H4 (cell line): ENCODE data around the gene FAM120B. TPM values are rescaled to one million over a fixed set of nuclear protein-coding genes. Genes with fewer than 3 reads are reported as not detected.
"Not testable (repeated sequence)": the region's sequence is repeated elsewhere in the genome, so short reads cannot be mapped to it uniquely, and the experiment has no call there.

Source experiments
- DNase-seq: peaks from one replicate; pipeline ENCODE4 v3.0.0-alpha.2; 2015; ENCODE audit warnings: low spot score
- total RNA-seq: library from RNA; depleted of rRNA; stranded (reverse); fragments of >200 nt; shearing (Covaris generic); gene quantifications from 2 replicates; pipeline ENCODE4 v1.2.3, GENCODE V29; 2014

FAM120B gene
- total RNA-seq, 1 experiment from 2014 or later, result 4.8 TPM

DNA sequence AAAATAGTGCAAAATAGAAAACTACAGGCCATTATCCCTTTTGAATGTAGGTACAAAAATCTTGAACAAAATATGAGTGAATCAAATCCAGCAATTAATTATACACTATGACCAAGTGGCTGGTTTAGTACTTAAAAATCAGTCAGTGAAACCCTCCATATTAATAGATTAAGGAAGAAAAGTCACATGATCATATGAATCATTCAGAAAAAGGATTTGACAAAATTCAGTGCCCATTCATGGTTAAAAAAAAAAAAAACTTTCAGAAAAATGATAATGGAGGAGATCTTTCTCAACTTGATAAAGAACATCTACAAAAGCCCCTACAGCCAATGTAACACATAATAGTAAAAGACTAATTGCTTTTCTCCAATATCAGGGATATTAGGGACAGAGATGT, 75.0 kb downstream of the FAM120B start:
- DNase-seq, result no peak

DNA sequence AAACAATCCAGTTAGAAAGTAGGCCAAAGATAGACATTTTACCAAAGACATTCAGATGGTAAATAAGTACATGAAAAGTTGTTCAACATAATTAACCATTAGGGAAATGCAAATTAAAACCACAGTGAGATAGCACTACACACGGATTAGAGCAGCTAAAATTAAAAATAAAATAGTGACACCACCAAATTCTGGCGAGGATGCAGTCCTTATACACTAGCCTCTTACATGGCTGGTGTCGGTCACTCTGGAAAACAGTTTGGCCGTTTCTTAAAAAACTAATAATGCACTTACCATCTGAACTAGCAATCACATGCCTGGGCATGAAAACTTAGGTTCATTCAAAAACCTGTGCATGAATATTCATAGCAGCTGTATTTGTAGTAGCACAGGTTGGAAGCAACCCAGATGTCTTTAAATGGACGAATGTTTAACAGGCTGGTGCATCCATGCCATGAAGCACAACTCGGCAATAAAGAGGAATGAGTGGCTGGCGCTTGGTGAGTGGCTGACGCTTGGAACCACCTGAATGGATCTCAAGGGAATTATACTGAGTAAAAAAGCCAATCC, 77.0 kb downstream of the FAM120B start:
- no peak for DNase-seq

DNA sequence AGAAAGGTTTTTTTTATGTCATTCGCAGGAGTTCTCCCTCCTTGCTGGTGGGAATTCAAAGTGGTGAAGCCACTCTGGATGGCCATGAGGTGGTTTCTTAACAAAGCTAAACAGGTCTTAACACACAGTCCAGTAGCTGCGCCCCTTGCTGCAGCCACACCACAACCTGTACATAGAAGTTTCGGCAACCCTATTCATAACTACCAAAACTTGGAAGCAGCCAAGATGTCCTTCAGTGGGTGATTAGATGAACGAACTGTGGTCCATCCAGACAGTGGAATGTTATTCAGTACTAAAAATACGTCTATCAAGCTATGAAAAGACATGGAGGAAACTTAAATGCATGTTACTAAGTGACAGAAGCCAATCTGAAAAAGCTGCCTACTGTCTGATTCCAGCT, 78.9 kb downstream of the FAM120B start:
- DNase-seq, result no peak

DNA sequence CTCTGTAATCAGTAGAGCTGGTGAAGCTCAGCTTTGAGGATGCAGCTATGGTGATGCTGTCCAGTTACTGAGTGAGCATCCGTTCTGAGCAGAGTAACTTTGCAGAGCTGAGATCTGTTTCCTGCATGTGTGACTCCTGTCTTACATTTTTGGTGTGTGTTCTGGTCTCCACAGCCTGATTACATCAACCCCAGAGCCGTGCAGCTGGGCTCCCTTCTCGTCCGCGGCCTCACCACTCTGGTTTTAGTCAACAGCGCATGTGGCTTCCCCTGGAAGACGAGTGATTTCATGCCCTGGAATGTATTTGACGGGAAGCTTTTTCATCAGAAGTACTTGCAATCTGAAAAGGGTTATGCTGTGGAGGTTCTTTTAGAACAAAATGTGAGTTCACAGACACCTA, 81.6 kb downstream of the FAM120B start:
- DNase-seq, result no peak

- DNase-seq, result no peak
Observed at GRCh38 chr6:170393033-170393432, 86.5 kb downstream of the FAM120B start.

DNA sequence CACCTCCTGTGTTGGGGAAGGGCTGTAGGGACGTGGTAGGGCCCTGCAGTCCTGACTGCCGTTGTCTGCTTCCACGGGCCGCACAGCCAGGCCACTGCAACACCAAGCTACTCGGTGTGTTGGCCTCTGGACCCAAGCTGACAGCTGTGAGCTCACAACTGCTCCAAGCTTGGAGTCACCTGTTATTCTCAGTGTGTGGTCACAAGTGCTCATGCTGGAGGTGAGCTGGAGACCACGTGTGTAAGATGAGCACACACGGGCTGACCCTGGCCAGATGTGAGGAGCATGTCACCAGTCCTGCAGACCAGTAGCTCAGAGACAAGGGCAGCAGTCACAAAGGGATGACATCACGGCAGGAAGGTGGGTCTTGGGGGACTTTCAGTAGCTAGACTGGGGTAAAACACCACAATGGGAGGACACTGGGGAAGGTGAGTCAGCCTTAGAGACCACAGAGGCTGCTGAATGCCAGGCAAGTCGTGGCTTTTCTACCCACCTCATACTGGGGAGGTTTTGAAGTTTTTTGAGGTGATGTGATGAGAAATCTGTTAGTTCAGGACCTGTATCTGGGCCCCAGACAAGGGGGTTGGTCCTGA, 87.3 kb downstream of the FAM120B start:
- DNase-seq, result no peak

DNA sequence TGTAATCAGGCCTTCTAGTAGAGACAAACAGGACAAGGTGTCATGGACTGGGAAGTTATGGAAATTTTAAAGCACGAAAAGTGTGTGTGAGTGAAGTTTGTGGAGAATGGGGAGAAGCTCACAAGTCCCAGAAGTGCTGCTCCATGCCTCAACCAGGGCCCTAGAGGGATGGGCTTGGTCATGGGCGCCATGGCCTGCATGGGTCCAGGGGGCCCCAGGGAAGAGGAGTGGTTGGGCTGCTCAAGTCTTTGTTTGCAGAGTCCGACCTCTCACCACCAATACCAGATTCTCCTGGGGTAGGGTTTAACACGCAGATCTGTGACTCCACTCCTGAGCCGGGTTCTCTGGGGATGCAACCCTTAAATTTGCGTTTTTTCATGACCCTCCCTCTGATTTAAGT, 88.4 kb downstream of the FAM120B start:
- DNase-seq, result no peak

- not testable (repeated sequence) for DNase-seq
Observed at GRCh38 chr6:170398743-170399369, 92.3 kb downstream of the FAM120B start.

DNA sequence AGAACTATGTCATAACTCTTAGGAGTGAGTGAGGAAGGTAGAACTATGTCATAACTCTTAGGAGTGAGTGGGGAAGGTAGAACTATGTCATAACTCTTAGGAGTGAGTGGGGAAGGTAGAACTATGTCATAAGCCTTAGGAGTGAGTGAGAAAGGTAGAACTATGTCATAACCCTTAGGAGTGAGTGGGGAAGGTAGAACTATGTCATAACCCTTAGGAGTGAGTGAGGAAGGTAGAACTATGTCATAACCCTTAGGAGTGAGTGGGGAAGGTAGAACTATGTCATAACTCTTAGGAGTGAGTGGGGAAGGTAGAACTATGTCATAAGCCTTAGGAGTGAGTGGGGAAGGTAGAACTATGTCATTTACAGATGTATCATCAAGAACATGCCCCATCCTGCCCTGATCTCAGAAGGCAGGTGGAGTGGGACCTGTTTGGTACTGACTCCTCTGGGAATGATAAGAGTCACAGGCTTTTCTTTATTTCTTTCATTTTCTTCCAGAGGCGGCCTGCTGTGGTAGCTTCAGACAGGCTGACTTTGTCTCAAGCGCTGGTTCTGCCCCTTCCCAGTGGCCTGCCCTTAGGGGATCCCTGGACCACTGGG, 93.5 kb downstream of the FAM120B start:
- not testable (repeated sequence) for DNase-seq

- DNase-seq, result no peak
Observed at GRCh38 chr6:170402318-170403040, 95.9 kb downstream of the FAM120B start.

DNA sequence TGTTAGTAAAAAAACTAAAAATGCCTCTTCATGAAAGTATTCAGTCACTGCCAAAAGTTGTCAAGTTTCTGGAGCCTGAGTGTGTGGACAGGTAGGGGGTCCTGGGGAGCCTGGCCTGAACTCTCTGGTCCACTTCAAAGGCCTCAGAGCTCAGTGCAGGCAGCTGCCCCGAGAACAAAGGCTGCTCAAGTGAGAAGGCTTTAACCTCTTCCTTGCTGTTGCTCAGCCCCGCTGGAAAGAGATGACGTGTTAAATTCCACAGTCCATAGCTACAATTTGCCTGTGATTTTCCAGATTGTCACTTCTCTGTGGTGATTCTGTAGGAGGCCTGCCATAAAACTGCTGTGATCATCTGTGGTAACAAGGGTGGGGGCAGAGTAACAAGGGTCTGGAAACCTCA, 96.9 kb downstream of the FAM120B start:
- no peak for DNase-seq

DNA sequence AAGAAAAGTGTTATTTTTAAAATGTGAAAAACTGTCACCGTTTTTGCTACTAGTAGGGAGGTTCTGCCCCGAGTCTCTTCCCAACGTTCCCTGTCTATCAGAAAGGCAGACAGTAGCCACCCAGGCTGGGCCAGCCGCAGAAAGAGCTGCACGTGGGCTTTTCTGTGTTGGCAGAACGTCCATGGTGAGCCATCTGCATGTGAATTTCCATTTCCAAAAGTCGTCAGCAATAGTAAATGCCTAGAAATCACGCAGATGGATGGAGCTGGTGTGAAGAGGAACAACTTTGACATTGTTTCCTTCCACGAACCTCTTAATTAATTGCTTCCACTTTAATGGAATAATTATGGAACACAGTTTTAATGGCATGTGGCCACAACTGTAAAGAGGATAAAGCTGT, 97.5 kb downstream of the FAM120B start:
- DNase-seq, result no peak

DNA sequence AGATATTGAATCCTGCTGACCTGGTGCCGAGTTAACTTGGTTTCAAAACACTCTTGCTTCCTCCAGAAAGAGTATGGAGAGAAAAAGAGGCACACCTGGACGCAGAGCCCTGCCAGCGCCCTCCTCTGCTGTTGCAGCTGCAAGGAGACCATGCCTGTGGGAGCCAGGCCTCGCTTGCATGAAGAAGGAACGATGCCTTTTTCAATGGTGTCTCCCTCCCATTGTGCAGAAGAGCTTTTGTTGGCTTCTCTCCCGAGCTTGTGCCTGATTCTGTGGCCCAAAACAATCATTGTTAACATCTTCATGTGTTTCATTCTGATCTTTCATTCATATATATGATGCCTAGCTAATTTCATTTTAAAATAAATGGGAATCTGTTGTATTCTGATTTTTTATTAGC, 98.1 kb downstream of the FAM120B start:
- no peak for DNase-seq

GRCh38 chr6:170405311-170405975, 98.9 kb downstream of the FAM120B start:
- peak; percentile 51 for DNase-seq

DNA sequence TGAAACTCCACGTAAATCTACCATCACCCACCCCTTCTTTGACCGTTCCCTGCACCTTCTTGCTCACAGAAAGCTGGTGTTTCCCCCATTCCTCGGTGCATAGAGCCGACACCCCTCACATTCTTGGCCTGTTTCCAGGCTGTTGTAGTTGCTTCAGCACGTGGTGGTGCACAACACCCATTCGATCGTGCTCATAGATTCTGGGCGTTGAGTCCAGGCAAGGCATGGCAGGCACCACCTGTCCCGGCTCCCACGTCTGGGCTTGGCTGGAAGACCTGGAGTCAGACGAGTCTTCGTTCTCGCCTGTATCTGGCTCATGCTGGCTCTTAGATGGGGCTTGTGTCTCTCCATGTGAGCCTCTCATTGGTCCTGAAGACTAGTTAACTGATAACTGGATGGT, 100.6 kb downstream of the FAM120B start:
- no peak for DNase-seq

DNA sequence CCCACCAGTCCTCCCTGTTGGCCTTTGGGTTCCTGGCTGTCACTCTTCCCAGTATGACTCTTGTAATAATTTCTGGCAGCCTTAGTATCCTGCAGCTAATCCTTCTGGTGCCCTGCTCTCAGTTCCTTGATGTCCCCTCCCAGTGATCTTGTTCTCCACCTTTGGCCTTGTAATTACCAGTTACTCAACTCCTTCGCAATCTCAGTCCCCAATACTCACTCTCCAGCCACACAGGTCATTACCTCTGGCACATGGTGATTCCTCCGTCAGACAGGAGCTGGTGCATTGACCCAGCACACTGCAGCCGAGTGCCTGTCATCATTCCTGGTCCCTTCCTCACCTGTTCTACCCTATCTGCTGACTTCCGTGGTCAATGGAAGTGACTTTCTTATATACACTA, 101.4 kb downstream of the FAM120B start:
- no peak for DNase-seq

- DNase-seq, result not testable (repeated sequence)
Observed at GRCh38 chr6:170409746-170410145, 103.2 kb downstream of the FAM120B start.

DNA sequence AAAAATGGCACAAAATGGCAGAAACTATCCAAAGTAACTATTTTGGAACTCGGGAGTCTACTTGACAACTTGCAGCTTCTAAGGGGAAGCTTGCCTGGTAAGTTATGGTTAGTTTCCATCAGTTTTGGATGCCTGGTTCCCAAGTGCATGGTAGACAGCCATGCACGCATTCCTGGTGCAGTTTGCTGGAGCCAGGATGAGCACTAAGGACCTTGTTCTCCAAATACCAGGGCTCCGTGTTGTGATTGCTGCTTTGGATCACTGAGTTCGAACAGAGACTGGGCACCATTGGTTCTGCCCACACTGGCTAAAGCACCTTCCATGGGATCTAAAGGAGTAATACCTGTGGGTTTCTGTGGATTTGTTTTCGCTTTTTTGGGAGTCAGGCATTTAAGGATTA, 103.7 kb downstream of the FAM120B start:
- no peak for DNase-seq

GRCh38 chr6:170415318-170415717, 108.8 kb downstream of the FAM120B start:
- DNase-seq, result no peak

DNA sequence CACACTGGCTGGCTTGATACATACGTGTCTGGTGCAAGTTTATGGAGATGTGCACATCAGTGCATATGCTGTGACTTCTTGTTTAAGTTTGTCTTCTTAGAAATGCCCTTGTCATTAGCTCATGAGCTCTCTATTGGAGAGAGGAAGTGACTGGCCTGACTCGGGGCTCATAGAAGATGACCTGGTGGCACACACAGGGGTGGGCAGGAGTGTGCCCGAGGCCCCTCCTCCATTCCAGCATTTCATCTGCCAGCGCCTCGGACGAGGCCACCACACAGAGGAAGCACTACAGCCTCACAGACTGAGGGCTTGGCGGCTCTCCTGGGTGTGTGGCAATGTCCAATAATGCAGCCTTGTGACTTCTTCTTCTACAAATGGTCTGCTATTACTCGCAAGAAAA, 109.7 kb downstream of the FAM120B start:
- no peak for DNase-seq

DNA sequence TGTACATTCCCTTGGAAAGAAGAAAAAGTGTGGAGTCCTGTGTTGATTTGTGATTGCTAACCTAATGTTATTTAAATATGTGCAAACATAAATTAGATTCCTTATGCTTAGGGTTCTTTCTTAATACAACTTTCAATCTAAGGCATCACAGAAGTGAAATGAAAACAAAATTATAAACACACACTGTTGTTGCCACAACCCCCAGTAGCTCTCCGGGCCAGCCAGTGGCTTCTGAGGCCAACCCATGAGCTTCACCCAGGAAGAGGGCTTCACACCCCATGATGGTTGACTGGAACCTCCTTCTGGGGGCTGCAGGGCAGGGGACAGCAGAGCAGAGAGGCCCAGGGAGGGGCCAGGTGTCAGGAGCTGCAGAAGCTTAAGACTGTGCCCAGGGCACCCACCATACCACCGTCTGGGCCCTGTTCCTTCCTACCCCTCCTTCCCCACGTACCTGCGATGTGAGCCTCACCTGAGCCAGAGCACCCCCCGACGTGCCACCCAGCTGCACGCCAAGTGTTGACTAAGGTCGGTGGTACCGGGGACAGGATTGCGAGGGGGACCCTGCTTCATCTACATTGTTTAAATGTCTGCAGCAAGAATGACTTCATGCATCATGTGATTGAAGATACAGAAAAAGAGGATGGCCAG, 110.5 kb downstream of the FAM120B start:
- no peak for DNase-seq
